Lower leg skin (tissue), 4 donors: ENCODE data around the gene ZC3HAV1L. TPM values are rescaled to one million over a fixed set of nuclear protein-coding genes. Genes with fewer than 3 reads are reported as not detected.

Source experiments
- DNase-seq, 2 donors: peaks; one replicate each; pipeline ENCODE4 v3.0.0-alpha.2; 2019; ENCODE audit warnings: low spot score in 2 of 2
- H3K4me3 ChIP-seq: fragments of 200-600 bp; sonication (generic); 2 replicates; pipeline ENCODE4 v1.5.1; 2017; ENCODE audit warnings: mild to moderate bottlenecking, low read depth; ENCODE audit not compliant: poor library complexity, severe bottlenecking
- CTCF ChIP-seq, 3 donors: fragments of 450-650 bp; IDR thresholded peaks; one replicate each; pipeline ENCODE4 v1.5.1; 2016; ENCODE audit warnings: antibody characterized with exemption in 3 of 3, mild to moderate bottlenecking in 3 of 3, moderate library complexity in 2 of 3
- POLR2A ChIP-seq, 2 donors: fragments of 450-650 bp; IDR thresholded peaks; one replicate each; pipeline ENCODE4 v1.6.1; 2016 to 2017; ENCODE audit warnings: antibody characterized with exemption in 2 of 2, mild to moderate bottlenecking in 1 of 2, moderate library complexity in 1 of 2
- WGBS, 2 donors: methylation state at CpG; one replicate each; pipeline ENCODE4 v1.1.5; 2018; 5-methylcytosine and 5-hydroxymethylcytosine counted together
- intact Hi-C: fragments of 100-400 bp; cut with DNase I; formaldehyde crosslinking; loops from one replicate; pipeline ENCODE4 v1.15.0; 2023; ENCODE audit warnings: low total_unique reads
- total RNA-seq, 4 donors: library from RNA; depleted of rRNA; stranded (reverse); fragments of >200 nt; gene quantifications; one replicate each; pipeline ENCODE4 v1.1.0, GENCODE V29; 2016

ZC3HAV1L gene
- total RNA-seq, 4 donors from 2014 or later, result 16.2 to 47.4 (median 30.6) TPM

GRCh38 chr7:138982204-138982623, 53.6 kb downstream of the ZC3HAV1L start:
- DNase-seq, result no peak
- intact Hi-C loops, result loop anchor here (1.0 kb wide), 1 partner anchor 24 kb away; no protein-coding TSS in a partner anchor
- WGBS, 2 donors, result 16 to 30% methylated on average over 14 of the region's 14 CpGs
- H3K4me3 ChIP-seq, result peak overlapping the region; percentile 48
- no peak for TF ChIP-seq POLR2A (IDR thresholded peaks at IDR 0.05)

- TF ChIP-seq POLR2A (IDR thresholded peaks at IDR 0.05) (no peak), CTCF (IDR thresholded peaks at IDR 0.05) (no peak)
- intact Hi-C loops, result loop anchor here (1.0 kb wide), 1 partner anchor 25 kb away; no protein-coding TSS in a partner anchor
- WGBS, 2 donors, result 2% methylated on average over 16 to 24 of the region's 105 CpGs
- H3K4me3 ChIP-seq, result peak within 1 kb of the TSS; percentile 58
- peak in 1 of 2 donors; percentile 86 for DNase-seq
Measured at GRCh38 chr7:138981332-138982203, 54.3 kb downstream of the ZC3HAV1L start, which contains the start of gene KIAA1549. Gene KIAA1549, minus strand, starts transcription at chr7:138981389. Its CDS starts 120 bp downstream, at chr7:138981269.

GRCh38 chr7:138980563-138981291, 55.1 kb downstream of the ZC3HAV1L start:
- WGBS, 2 donors, result 1% methylated on average over 36 to 48 of the region's 68 CpGs
- intact Hi-C loops, result no loop called here

GRCh38 chr7:138979988-138980562, 55.8 kb downstream of the ZC3HAV1L start:
- intact Hi-C loops, result no loop called here
- TF ChIP-seq CTCF (IDR thresholded peaks at IDR 0.05) (no peak), POLR2A (IDR thresholded peaks at IDR 0.05) (no peak)
- peak in 1 of 2 donors; percentile 53 for DNase-seq

More at GRCh38 chr7:138980563-138981291, 55.1 kb downstream of the ZC3HAV1L start:
- peak overlapping the region; percentile 58 for H3K4me3 ChIP-seq
- no peak for TF ChIP-seq CTCF (IDR thresholded peaks at IDR 0.05)
- no peak for TF ChIP-seq POLR2A (IDR thresholded peaks at IDR 0.05)
- peak in 1 of 2 donors; percentile 75 for DNase-seq

GRCh38 chr7:138979226-138979979, 56.4 kb downstream of the ZC3HAV1L start:
- H3K4me3 ChIP-seq, result no peak overlapping the region
- intact Hi-C loops, result no loop called here
- peak in 1 of 2 donors; percentile 77 for DNase-seq
- TF ChIP-seq CTCF (IDR thresholded peaks at IDR 0.05), result no peak
- TF ChIP-seq POLR2A (IDR thresholded peaks at IDR 0.05), result no peak
- WGBS, 2 donors, result 95% methylated on average over 6 of the region's 6 CpGs

More at GRCh38 chr7:138979988-138980562, 55.8 kb downstream of the ZC3HAV1L start:
- no peak overlapping the region for H3K4me3 ChIP-seq
- 46 to 51% methylated on average over 9 of the region's 9 CpGs for WGBS, 2 donors
